ENCODE results near the gene B3GNT9. TPM values are rescaled to one million over a fixed set of nuclear protein-coding genes. Genes with fewer than 3 reads are reported as not detected.

B3GNT9 gene
- polyA plus RNA-seq, 2 of the 4 experiments (the other 2 are of a cell fraction): 6.8 to 9.3 TPM

DNA sequence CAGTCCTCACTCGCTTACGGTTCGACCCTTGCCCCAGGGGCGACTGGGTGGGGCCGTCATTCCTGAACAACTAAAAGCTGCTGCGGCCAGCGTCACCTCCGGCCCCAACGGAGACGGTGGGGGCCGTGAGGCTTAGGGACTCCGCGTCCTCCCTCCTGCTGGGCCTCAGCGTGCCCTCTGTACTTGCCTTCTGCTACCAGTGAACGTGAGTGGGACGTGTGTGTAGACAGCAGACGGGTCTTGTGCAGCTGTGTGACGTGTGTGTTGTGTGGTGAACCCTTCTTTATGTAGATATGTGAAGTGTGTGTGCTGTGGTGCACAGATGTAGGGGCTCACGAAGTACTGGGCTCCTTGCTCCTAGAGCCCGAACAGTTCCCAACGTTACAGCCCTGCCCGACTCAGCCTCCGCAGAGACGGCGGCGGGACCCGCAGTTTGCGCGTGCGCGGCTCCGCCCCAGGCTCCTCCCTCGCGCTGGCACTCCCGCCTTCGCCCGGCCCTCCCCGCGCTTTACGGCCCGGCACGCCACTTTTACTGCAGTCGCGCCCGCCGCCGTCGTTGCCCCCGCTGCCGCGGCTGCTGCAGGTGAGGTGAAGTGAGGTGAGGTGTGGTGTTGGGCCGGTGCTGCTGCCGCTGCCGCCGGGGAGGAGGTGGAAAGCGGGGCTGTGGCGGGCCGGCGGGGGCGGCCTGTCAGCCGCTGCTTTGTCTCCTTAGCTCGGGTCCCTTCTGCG lies 41.2 kb downstream of the B3GNT9 start, which contains the start of gene PHAF1 (continued):
- no peak for TF ChIP-seq EHMT2 (IDR thresholded peaks at IDR 0.05; ENCODE audit: low read depth)
- TF ChIP-seq FOSB (CRISPR knock-in tag; IDR thresholded peaks at IDR 0.05): no peak
- no peak for TF ChIP-seq TFCP2L1 (CRISPR knock-in tag; IDR thresholded peaks at IDR 0.05)
- no peak for TF ChIP-seq CBX2 (IDR thresholded peaks at IDR 0.05; ENCODE audit: borderline replicate concordance, low read depth)
- TF ChIP-seq, protein P1, sequence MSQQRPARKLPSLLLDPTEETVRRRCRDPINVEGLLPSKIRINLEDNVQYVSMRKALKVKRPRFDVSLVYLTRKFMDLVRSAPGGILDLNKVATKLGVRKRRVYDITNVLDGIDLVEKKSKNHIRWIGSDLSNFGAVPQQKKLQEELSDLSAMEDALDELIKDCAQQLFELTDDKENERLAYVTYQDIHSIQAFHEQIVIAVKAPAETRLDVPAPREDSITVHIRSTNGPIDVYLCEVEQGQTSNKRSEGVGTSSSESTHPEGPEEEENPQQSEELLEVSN (IDR thresholded peaks at IDR 0.05; ENCODE audit: borderline replicate concordance, low read depth): no peak
- peak; percentile 70 to 82; a peak in 4 of 5 replicates for TF ChIP-seq JUN (IDR thresholded peaks at IDR 0.05)
- no peak for TF ChIP-seq JUNB (IDR thresholded peaks at IDR 0.05)
- TF ChIP-seq RFX5 (IDR thresholded peaks at IDR 0.05): no peak
- no peak for TF ChIP-seq ZNF302 (CRISPR knock-in tag; IDR thresholded peaks at IDR 0.05)
- TF ChIP-seq GATA3 (IDR thresholded peaks at IDR 0.05; ENCODE audit: borderline replicate concordance): peak; percentile 43; the same call in 1 of the 2 replicates
- TF ChIP-seq HEYL (CRISPR knock-in tag; IDR thresholded peaks at IDR 0.05): no peak
- TF ChIP-seq, protein P2, sequence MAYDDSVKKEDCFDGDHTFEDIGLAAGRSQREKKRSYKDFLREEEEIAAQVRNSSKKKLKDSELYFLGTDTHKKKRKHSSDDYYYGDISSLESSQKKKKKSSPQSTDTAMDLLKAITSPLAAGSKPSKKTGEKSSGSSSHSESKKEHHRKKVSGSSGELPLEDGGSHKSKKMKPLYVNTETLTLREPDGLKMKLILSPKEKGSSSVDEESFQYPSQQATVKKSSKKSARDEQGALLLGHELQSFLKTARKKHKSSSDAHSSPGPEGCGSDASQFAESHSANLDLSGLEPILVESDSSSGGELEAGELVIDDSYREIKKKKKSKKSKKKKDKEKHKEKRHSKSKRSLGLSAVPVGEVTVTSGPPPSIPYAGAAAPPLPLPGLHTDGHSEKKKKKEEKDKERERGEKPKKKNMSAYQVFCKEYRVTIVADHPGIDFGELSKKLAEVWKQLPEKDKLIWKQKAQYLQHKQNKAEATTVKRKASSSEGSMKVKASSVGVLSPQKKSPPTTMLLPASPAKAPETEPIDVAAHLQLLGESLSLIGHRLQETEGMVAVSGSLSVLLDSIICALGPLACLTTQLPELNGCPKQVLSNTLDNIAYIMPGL (CRISPR knock-in tag; IDR thresholded peaks at IDR 0.05; ENCODE audit: borderline replicate concordance): no peak
- no peak for TF ChIP-seq CTCF (IDR thresholded peaks at IDR 0.05)
- TF ChIP-seq MAFK (IDR thresholded peaks at IDR 0.05; ENCODE audit: partially characterized antibody): no peak
- no peak for TF ChIP-seq NFE2L2 (conservative IDR thresholded peaks at IDR 0.05; ENCODE audit: low read length)
- no peak for TF ChIP-seq RAD21 (conservative IDR thresholded peaks at IDR 0.05 in 1 of 2, IDR thresholded peaks at IDR 0.05 in 1 of 2)
- TF ChIP-seq EHF (CRISPR knock-in tag; IDR thresholded peaks at IDR 0.05): no peak
- no peak for TF ChIP-seq KDM1A (IDR thresholded peaks at IDR 0.05; ENCODE audit: low read depth)
- TF ChIP-seq HOXA7 (CRISPR knock-in tag; IDR thresholded peaks at IDR 0.05): no peak
- TF ChIP-seq ESRRA (IDR thresholded peaks at IDR 0.05; ENCODE audit: borderline replicate concordance, low read length): no peak
- no peak for TF ChIP-seq POLR2AphosphoS2 (conservative IDR thresholded peaks at IDR 0.05; ENCODE audit: low read length)
- TF ChIP-seq POLR2A (IDR thresholded peaks at IDR 0.05; ENCODE audit: low read length): peak; percentile 98
- TF ChIP-seq EP300 (IDR thresholded peaks at IDR 0.05): no peak

DNA sequence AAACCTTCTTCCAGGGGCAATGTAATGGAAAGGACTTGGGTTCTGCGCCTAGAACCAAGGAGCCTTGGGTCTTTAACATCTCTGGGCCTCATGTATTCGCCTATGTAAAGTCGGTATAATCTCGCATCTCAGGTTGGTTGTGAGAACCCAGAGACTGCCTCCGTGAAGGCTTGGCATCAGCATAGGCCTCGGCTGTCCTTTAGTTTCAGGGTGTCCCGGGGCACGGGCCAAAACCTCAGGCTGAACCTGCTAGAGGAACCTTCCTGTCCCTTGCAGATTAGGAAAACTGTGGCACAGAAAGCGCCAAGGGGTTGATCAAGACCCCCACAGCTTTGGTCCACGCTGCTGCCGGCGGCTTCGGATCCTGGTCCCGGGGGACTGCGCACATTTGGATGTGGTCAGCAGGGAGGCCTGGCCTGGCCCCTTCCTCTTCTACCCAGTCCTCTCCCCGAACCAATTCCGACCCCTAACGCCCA lies 41.8 kb downstream of the B3GNT9 start:
- TF ChIP-seq ZFP36 (IDR thresholded peaks at IDR 0.05; ENCODE audit: borderline replicate concordance, partially characterized antibody) (no peak), JUN (IDR thresholded peaks at IDR 0.05) (no peak), POLR2AphosphoS2 (conservative IDR thresholded peaks at IDR 0.05; ENCODE audit: low read length) (no peak), TP53 (CRISPR knock-in tag; IDR thresholded peaks at IDR 0.05) (no peak), ZC3H11A (IDR thresholded peaks at IDR 0.05) (no peak)
- ATAC-seq: no peak
- POLR2A ChIA-PET: no interaction called here
- peak overlapping the region; percentile 95 for H3K4me2 ChIP-seq
- WGBS (ENCODE audit: missing lambda C conversion rate): 92% methylated on average over 18 of the region's 18 CpGs
- H3K4me3 ChIP-seq: peak overlapping the region; percentile 89
- CTCF ChIA-PET: interaction anchor here (0.9 to 1.7 kb wide), 2 partner anchors 46 to 91 kb away, joined by 3 to 5 read pairs; no protein-coding TSS in a partner anchor
- peak overlapping the region; percentile 81 to 93 for H3K27ac ChIP-seq
- no peak for FAIRE-seq
- no peaks in the 10 kb centered on the region for H3K9me3 ChIP-seq
- H3K4me1 ChIP-seq: peaks cover 28% of the 10 kb centered on the region
- DNase-seq (ENCODE audit: low read depth in 1 of 2, low spot score in 1 of 2): no peak
